GM21528 (cell line): Measurements from ENCODE around the gene MYBPH.
A peak's percentile ranks its signal among the peaks of the same experiment; 100 is the strongest.

Source experiments
- ATAC-seq: cut with Tn5 transposase; IDR thresholded peaks from one replicate; pipeline ENCODE4 v1.9.1; 2021; ENCODE audit warnings: mild to moderate bottlenecking, moderate library complexity; ENCODE audit not compliant: unreplicated experiment, low FRiP score

MYBPH gene

GRCh38 chr1:203180611-203181330 is 5.1 kb upstream of the MYBPH start:
- ATAC-seq = no peak

- ATAC-seq = no peak
Observed at GRCh38 chr1:203179667-203180005, 4.0 kb upstream of the MYBPH start.

GRCh38 chr1:203178821-203179666 is 3.4 kb upstream of the MYBPH start:
- ATAC-seq = no peak

DNA sequence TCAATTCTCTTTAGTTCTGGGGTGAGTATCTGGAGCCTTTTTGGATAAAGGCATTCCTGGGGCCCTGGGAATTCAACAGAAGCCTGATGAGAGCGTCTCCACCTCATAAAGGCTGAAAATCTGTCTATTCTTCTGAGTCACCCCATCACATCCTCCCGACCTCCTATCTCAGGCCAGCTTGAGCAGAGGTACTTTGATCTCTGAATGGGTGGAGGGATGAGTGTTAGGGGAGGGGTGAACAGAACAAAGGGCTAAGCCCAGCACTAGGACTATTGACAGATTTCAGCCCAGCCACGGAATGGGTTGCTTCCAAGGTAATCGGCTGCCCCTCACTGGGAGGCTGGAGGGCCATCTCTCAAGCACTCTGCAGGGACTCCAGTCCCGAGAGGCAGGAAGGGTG is 2.5 kb upstream of the MYBPH start:
- no peak for ATAC-seq

GRCh38 chr1:203177470-203178039 is 1.9 kb upstream of the MYBPH start:
- no peak for ATAC-seq

- no peak for ATAC-seq
Observed at GRCh38 chr1:203177036-203177405, 1.4 kb upstream of the MYBPH start.

DNA sequence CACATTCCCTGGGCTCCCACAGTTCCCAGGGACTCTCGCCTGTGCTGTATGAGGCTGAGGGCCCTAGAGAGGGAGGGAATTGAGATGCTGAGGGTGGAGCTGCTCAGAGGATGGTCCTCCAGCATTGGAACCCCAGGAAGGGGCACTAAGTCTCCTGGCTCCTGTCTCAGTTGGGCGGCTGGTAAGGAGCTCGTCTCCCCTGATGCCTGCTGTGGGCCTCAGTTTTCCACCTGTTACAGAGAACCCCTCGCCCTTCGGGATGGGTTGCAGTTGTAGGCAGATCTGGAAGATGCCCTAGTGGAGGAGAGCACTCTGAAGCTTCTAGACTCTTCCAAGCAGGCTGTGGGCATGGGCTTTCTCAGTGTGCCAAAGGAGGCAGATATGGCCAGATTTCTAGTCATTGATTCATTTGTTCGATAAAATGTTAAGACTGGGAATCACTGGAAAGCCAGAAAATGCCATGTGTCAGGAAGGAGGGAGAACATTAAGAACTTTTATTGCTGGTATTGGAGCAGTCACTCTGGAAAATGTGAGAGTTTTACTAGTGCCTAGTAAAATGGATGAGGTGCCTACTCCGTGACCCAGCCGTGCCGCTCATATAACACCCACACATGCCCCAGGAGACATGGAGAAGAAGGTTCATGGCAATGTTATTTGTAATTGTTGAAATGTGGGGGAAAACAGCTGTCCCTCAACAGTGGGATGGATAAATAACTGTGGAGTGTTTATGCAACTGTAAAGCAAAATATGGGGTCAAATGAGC is 828 bp upstream of the MYBPH start:
- ATAC-seq = no peak

DNA sequence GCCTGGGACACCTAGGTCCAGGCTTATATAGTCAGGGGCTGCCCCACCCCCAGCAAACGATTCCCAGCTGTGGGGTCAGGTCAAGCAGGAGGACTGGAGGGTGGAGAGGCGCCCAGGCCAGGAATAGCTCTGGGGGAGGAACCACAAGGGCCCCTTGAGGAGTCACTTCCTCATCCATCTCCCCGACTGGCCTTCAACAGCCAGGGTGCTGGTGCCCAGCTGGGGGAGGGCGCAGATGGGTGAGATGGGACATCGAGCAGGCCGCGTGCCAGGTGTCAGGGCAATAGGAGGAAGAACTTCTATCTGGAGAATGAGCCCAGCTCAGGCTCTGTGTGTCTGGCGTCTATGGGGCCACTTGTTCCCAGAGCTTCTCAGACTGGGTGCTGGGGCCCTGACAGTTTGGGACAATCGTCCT is 208 bp upstream of the MYBPH start:
- no peak for ATAC-seq

DNA sequence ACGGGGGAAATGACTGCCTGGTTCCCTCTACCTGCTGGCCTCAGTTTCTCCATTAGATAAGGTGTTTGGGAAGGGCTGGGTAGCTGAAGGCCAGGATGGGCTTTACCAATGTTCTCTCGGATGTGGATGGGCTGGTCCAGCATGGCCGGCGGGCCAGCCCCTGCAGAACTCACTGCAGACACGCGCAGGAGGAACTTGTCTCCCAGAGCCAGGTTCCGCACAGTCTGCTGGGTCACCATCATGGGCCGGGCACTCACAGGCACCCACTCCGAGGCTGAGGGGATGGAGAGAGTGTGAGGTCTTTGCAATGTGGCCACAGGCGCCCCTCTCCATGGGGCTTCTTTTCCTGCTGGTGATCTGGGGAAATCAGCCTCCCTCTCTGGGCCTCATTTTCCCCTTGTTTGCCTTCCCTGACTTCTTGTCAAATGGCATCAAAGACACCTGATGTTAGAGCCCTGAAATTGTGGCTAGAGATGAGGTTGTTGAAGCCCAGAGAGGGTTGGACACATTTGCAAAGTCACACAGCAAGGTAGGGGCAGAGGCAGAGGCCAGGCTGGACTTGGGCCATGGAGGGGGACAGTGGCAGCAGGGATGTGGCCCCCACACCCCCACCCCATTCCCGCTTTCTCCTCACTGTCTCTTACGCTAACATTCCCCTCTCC is 1.2 kb downstream of the MYBPH start:
- ATAC-seq = no peak

- peak; percentile 56 for ATAC-seq
Observed at GRCh38 chr1:203173566-203173965, 2.1 kb downstream of the MYBPH start.

DNA sequence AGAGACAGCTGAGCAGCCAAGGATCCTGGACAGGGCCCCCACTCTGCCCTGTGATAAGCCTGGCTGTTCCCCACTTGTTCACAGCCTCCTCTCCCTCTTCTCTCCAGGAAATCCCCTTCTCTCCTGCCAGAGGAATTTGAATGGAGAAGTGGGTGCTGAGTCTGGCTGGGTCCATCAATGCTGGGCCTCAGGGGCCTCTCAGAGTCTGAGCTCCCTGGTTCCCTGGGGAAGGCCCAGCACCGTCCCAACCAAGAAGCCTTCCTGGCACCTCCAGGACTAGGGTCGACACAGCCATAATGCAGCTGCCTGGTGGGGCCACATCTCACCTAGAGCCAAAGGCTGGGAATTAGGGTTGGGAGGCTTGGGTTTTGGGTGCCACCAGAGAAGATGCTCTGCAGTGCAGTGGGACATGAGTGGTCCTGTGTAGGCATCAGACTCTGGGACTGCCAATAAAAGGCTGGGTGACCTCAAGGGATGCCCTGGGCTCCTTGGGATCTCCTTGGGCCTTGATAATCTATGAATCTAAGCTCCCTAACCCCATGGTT is 2.5 kb downstream of the MYBPH start:
- ATAC-seq = no peak

DNA sequence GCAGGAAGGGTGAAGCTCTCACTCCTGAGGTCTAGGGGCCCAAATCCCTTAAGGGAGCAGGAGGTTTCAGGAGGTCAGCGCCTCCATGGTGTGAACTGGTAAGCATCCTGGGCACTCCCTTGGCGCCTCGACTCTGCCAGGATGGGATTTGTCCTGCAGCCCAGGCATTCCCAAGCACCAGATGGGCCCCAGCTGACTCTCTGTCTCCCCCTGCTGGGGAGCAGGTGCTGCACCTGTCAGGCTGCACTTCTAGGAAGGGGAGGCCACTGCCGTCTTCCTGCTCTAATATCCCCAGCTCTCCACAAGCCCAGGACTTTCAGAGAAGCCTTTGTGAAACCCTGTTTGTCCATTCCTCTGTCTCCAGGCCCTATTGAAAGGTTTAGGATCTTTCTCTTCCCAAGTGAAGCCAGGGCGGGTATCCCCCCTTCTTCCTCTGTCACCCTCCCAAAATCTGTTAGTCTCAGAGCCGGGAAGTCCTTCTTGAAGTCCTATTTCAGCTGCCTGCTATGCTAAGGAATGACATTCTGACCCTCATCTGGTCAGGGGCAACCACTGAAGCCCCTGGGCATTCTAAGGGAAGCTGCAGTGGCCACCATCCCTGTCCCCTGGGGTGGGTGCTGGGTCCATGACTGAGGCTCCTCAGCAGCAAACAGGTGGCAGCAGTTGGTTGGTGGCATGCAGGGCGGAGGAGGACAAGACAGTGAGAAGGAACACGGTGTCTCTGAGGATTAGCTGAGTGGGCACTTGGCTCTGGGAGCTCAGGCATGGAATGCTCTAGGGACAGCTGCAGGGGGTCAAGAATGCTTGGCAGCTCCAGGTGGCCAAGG is 3.2 kb downstream of the MYBPH start:
- ATAC-seq = no peak

GRCh38 chr1:203171341-203172183 is 4.1 kb downstream of the MYBPH start:
- ATAC-seq = no peak

DNA sequence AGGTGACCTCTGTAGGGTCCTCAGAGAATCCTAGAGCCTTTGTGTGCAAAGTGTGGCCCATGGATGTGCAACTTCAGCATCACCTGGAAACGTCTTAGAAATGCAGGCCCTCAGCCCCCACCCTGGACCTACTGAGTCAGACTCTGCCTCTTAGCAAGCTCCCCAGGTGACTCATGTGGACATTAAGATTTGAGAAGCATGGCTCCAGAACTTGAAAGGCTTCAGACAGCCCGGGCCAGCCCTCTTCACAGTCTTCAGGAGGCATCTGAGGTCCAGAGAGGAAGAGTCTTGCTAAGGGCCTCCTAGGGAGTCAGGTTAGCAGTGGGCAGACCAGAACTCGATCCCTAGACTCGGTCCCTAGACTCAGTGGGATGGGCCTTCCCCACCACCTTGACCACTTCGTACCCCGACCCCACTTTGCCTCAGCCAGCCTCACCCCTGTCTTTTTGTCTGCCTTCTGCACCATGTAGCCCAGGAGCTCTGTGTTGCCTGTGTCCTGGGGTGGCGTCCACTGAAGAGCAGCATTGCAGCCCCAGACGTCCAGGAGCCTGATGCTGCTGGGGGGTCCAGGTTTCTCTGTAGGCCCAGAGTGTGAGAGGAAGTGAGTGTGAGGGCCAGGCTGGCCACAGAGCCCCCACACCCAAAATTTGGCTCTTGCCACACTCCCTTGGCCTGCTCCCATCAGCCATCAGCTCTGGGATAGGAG is 4.8 kb downstream of the MYBPH start:
- ATAC-seq = no peak

DNA sequence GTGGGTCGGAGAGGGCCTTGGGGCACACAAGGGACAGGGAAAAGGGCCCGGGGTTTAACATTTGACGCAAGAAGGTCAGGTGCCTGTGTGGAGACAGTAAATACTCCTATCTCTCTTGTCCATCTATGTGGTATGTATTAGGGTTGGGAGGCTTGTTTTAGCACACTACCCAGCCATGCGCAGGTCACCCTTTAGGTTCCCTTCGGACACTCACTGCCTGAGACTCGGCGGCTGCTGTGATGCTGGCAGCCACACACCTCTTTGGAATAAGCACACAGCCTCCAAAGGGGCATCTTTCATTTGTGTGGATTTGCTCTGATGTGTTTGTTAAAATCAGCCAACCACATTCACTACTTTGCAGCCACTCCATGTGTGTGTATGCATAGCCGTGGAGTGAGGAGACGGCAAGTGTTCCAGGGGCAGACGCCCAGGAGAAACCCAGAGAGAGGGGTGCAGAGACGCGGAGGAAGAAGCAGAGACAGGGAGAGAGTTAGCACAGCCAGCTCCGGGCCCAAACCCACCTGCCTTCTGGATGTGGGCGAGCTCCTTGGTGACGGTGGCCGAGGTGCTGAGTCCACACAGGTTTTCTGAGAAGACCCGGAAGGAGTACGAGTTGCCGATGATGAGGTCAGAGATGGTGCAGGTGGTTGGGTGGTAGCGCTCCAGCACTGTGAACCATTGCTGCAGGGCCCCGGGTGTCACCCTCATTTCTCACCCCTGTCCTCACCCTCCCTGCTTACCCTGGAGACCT is 5.7 kb downstream of the MYBPH start:
- ATAC-seq = no peak

GRCh38 chr1:203168991-203169390 is 6.6 kb downstream of the MYBPH start:
- no peak for ATAC-seq

DNA sequence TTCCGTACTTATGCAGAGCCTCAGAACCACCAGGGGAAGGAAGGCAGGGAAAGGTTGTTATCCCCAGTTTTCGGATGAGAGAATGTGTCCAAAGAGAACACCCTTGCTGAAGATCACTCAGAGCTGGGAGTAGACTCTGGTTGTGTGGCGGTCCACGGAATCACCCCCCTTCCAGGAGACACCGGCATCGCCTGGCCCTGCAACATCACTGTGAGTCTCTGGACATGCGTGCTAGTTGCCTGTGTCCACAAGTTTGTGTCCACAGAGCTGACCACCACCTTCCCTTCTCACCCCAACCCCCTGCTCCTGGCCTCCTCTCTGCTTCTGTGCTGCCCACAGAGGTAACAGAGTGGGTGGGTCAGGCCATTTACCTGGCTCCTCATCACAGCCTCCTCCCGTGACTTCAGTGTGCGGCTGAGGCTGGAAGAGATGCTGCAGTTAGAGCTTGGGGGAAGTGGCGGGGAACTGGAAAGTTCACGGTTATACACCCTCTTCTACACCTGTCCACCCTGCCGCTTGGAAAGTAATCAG is 7.3 kb downstream of the MYBPH start:
- no peak for ATAC-seq
